Parathyroid adenoma (tissue), 2 donors: ENCODE measurements around the gene GRIN2A.

Source experiments
- H2AFZ ChIP-seq: fragments of 300-600 bp; sonication (generic); one replicate; pipeline ENCODE4 v1.7.0; 2017; ENCODE audit warnings: antibody characterized with exemption, mild to moderate bottlenecking
- H3K27ac ChIP-seq: fragments of 300-600 bp; sonication (generic); one replicate; pipeline ENCODE4 v1.7.0; 2017
- H3K27me3 ChIP-seq: fragments of 300-600 bp; sonication (generic); one replicate; pipeline ENCODE4 v1.7.0; 2017; ENCODE audit warnings: low read length; ENCODE audit not compliant: control insufficient read depth, insufficient read depth
- H3K36me3 ChIP-seq: fragments of 300-600 bp; sonication (generic); one replicate; pipeline ENCODE4 v1.7.0; 2017; ENCODE audit warnings: low read length; ENCODE audit not compliant: control insufficient read depth, insufficient read depth
- H3K4me1 ChIP-seq: fragments of 300-600 bp; sonication (generic); one replicate; pipeline ENCODE4 v1.7.0; 2017; ENCODE audit warnings: control low read depth
- H3K4me2 ChIP-seq: fragments of 300-600 bp; sonication (generic); one replicate; pipeline ENCODE4 v1.7.0; 2017; ENCODE audit warnings: low read length
- H3K4me3 ChIP-seq: fragments of 300-600 bp; sonication (generic); one replicate; pipeline ENCODE4 v1.7.0; 2017; ENCODE audit warnings: low read depth, low read length
- H3K79me2 ChIP-seq: fragments of 300-600 bp; sonication (generic); one replicate; pipeline ENCODE4 v1.7.0; 2017; ENCODE audit warnings: control low read depth
- H3K9ac ChIP-seq: fragments of 300-600 bp; sonication (generic); one replicate; pipeline ENCODE4 v1.7.0; 2017; ENCODE audit warnings: mild to moderate bottlenecking
- H3K9me3 ChIP-seq: fragments of 300-600 bp; sonication (generic); one replicate; pipeline ENCODE4 v1.7.0; 2017; ENCODE audit warnings: low read length; ENCODE audit not compliant: control insufficient read depth
- CTCF ChIP-seq: fragments of 300-600 bp; sonication (generic); IDR thresholded peaks from one replicate; pipeline ENCODE4 v1.7.0; 2017; ENCODE audit warnings: antibody characterized with exemption, mild to moderate bottlenecking
- donor health status: primary hyperparathyroidism.

GRIN2A gene

DNA sequence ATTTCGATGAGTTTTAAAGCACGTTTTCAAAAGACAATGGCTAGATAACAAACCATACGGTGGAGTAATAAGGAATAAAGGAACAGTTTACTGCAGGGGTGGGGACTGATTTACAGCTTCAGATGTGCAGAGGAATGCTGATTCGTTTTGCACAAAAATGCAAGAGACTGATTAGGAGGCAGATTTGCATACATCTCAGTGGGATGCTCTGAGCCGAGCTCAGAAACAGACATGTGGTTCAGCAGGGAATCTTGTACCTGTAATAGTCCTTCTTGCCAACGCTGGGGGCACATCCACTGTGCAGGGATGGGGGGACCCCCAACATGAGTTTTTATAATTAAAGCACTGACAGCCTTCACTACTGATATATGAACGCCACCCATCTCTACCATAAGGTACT, 308.0 kb downstream of the GRIN2A start:
- Histone ChIP-seq H3K4me2 (no peak overlapping the region), H3K9me3 (no peaks in the 10 kb centered on the region), H3K9ac (no peak overlapping the region), H3K4me1 (no peaks in the 10 kb centered on the region), H3K4me3 (no peak overlapping the region), H2AFZ (no peak overlapping the region), H3K27ac (no peak overlapping the region), H3K79me2 (no peaks in the 10 kb centered on the region), H3K36me3 (no peaks in the 10 kb centered on the region), H3K27me3 (no peaks in the 10 kb centered on the region)
- no peak for TF ChIP-seq CTCF

- no peaks in the 10 kb centered on the region for H3K27me3 ChIP-seq
- no peak overlapping the region for H3K4me3 ChIP-seq
- no peaks in the 10 kb centered on the region for H3K79me2 ChIP-seq
- H3K4me1 ChIP-seq, result no peaks in the 10 kb centered on the region
- no peak for TF ChIP-seq CTCF
- H3K9me3 ChIP-seq, result no peaks in the 10 kb centered on the region
- no peak overlapping the region for H3K27ac ChIP-seq
- H3K36me3 ChIP-seq, result no peaks in the 10 kb centered on the region
- H3K9ac ChIP-seq, result no peak overlapping the region
- no peak overlapping the region for H3K4me2 ChIP-seq
- H2AFZ ChIP-seq, result no peak overlapping the region
Observed at GRCh38 chr16:9870962-9871361, 311.3 kb downstream of the GRIN2A start.

- Histone ChIP-seq H3K27me3 (no peaks in the 10 kb centered on the region), H3K27ac (no peak overlapping the region)
Observed at GRCh38 chr16:9869776-9870175, 312.5 kb downstream of the GRIN2A start.

GRCh38 chr16:9868606-9869149, 313.6 kb downstream of the GRIN2A start:
- no peak for TF ChIP-seq CTCF
- no peak overlapping the region for H3K9ac ChIP-seq
- H2AFZ ChIP-seq, result no peak overlapping the region
- H3K27me3 ChIP-seq, result no peaks in the 10 kb centered on the region
- H3K36me3 ChIP-seq, result no peaks in the 10 kb centered on the region
- no peaks in the 10 kb centered on the region for H3K79me2 ChIP-seq
- H3K27ac ChIP-seq, result no peak overlapping the region
- H3K4me2 ChIP-seq, result no peak overlapping the region
- no peaks in the 10 kb centered on the region for H3K4me1 ChIP-seq
- H3K9me3 ChIP-seq, result no peaks in the 10 kb centered on the region
- no peak overlapping the region for H3K4me3 ChIP-seq

More at GRCh38 chr16:9869776-9870175, 312.5 kb downstream of the GRIN2A start:
- Histone ChIP-seq H3K9me3 (no peaks in the 10 kb centered on the region), H3K4me2 (no peak overlapping the region), H3K4me1 (no peaks in the 10 kb centered on the region), H3K4me3 (no peak overlapping the region), H2AFZ (no peak overlapping the region), H3K36me3 (no peaks in the 10 kb centered on the region), H3K9ac (no peak overlapping the region), H3K79me2 (no peaks in the 10 kb centered on the region)
- no peak for TF ChIP-seq CTCF

- Histone ChIP-seq H3K4me2 (no peak overlapping the region), H3K36me3 (no peaks in the 10 kb centered on the region), H3K4me3 (no peak overlapping the region), H3K4me1 (no peaks in the 10 kb centered on the region), H3K79me2 (no peaks in the 10 kb centered on the region), H3K27ac (no peak overlapping the region), H3K27me3 (no peaks in the 10 kb centered on the region), H3K9me3 (no peaks in the 10 kb centered on the region), H2AFZ (no peak overlapping the region), H3K9ac (no peak overlapping the region)
- TF ChIP-seq CTCF, result no peak
Observed at GRCh38 chr16:9867176-9867575, 315.1 kb downstream of the GRIN2A start.
